Fibroblast of skin of right quadriceps (primary cell): Measurements from ENCODE around the gene ADCYAP1R1.

ENCODE experiments used
- DNase-seq: peaks from one replicate; pipeline ENCODE4 v3.0.0-alpha.2; 2013

The ADCYAP1R1 gene

GRCh38 chr7:31051598-31052486, at the start of gene ADCYAP1R1:
ADCYAP1R1 (plus strand) TSS chr7:31052308; CDS start chr7:31063265, 10,957 bp downstream.
- DNase-seq: no peak

GRCh38 chr7:31003097-31003496, 49.0 kb upstream of the ADCYAP1R1 start:
- no peak for DNase-seq

- DNase-seq: peak; percentile 20
Observed at GRCh38 chr7:31003721-31004120, 48.4 kb upstream of the ADCYAP1R1 start.

- DNase-seq: no peak
Observed at GRCh38 chr7:31004393-31004792, 47.7 kb upstream of the ADCYAP1R1 start.

GRCh38 chr7:31006857-31007256, 45.3 kb upstream of the ADCYAP1R1 start:
- no peak for DNase-seq

- DNase-seq: no peak
Observed at GRCh38 chr7:31007634-31008033, 44.5 kb upstream of the ADCYAP1R1 start.

- DNase-seq: no peak
Observed at GRCh38 chr7:31014826-31015225, 37.3 kb upstream of the ADCYAP1R1 start.

- DNase-seq: no peak
Observed at GRCh38 chr7:31017032-31017675, 35.0 kb upstream of the ADCYAP1R1 start.

- DNase-seq: no peak
Observed at GRCh38 chr7:31017721-31018120, 34.4 kb upstream of the ADCYAP1R1 start.

GRCh38 chr7:31019509-31019908, 32.6 kb upstream of the ADCYAP1R1 start:
- DNase-seq: no peak

- DNase-seq: peak; percentile 8
Observed at GRCh38 chr7:31020161-31020560, 31.9 kb upstream of the ADCYAP1R1 start.

GRCh38 chr7:31020652-31021051, 31.5 kb upstream of the ADCYAP1R1 start:
- no peak for DNase-seq

- no peak for DNase-seq
Observed at GRCh38 chr7:31022117-31022516, 30.0 kb upstream of the ADCYAP1R1 start.

GRCh38 chr7:31022726-31023125, 29.4 kb upstream of the ADCYAP1R1 start:
- no peak for DNase-seq

GRCh38 chr7:31023877-31024276, 28.2 kb upstream of the ADCYAP1R1 start:
- DNase-seq: no peak

GRCh38 chr7:31027161-31027965, 24.7 kb upstream of the ADCYAP1R1 start:
- DNase-seq: peak; percentile 42

- DNase-seq: no peak
Observed at GRCh38 chr7:31028006-31028405, 24.1 kb upstream of the ADCYAP1R1 start.

- no peak for DNase-seq
Observed at GRCh38 chr7:31028417-31028992, 23.6 kb upstream of the ADCYAP1R1 start.

- no peak for DNase-seq
Observed at GRCh38 chr7:31029251-31030042, 22.7 kb upstream of the ADCYAP1R1 start.

- DNase-seq: no peak
Observed at GRCh38 chr7:31033674-31034300, 18.3 kb upstream of the ADCYAP1R1 start.

GRCh38 chr7:31036924-31037323, 15.2 kb upstream of the ADCYAP1R1 start:
- no peak for DNase-seq

GRCh38 chr7:31043051-31043471, 9.0 kb upstream of the ADCYAP1R1 start:
- no peak for DNase-seq
